Measurements from ENCODE around the gene PLBD2.

DNA sequence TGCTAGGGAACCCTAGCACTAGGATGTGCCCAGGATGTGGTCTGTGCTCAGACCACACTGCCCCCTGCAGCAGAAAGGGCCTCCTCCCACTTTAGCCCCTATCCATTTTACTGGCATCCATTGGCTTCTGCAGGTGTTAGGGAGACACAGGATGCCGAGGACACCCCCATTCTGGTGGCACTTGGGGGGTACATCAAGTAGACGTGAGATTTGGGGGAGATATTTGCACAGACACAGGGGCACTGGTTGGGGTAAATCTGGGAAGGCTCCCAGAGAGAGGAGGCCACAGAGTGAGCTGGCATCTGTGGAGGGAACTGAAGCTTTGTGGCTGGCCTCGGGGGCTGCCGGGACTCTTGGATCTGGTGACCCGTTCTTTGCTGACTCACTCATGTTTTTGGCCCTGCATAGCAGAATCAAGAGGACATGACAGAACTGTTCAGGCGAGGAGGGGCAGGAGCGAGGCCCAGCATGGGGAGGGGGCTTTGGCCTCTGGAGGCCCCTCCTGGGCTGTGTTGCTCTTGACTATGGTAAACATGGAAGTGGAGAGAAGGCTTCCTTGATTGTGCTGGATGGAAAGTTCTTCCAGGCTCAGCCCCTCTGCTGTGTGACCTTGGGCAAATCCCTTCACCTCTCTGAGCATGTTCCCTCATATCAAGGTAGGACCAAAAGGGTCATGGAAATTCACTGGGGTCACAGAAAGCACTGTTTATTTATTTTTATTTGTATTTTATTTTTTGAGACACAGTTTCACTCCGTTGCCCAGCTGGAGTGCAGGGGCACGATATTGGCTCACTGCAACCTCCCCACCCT, 1.8 kb downstream of the PLBD2 start:
- TF ChIP-seq, protein P1, sequence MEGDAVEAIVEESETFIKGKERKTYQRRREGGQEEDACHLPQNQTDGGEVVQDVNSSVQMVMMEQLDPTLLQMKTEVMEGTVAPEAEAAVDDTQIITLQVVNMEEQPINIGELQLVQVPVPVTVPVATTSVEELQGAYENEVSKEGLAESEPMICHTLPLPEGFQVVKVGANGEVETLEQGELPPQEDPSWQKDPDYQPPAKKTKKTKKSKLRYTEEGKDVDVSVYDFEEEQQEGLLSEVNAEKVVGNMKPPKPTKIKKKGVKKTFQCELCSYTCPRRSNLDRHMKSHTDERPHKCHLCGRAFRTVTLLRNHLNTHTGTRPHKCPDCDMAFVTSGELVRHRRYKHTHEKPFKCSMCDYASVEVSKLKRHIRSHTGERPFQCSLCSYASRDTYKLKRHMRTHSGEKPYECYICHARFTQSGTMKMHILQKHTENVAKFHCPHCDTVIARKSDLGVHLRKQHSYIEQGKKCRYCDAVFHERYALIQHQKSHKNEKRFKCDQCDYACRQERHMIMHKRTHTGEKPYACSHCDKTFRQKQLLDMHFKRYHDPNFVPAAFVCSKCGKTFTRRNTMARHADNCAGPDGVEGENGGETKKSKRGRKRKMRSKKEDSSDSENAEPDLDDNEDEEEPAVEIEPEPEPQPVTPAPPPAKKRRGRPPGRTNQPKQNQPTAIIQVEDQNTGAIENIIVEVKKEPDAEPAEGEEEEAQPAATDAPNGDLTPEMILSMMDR (IDR thresholded peaks at IDR 0.05) = peak in 1 of 7 experiments; percentile 14
- TF ChIP-seq POLR2A (IDR thresholded peaks at IDR 0.05) = no peak

Measured in body of pancreas (tissue), 4 donors.